ENCODE measurements around the gene SLC35E4.

Gene SLC35E4

GRCh38 chr22:30695351-30695851, 59.8 kb downstream of the SLC35E4 start:
- DNase-seq, result no peak

- no peak for DNase-seq
Observed at GRCh38 chr22:30695871-30696655, 60.5 kb downstream of the SLC35E4 start.
